SK-N-SH (cell line): ENCODE data around the gene TMEM132D. TPM values are rescaled to one million over a fixed set of nuclear protein-coding genes. Genes with fewer than 3 reads are reported as not detected.

Experiments used
- CTCF ChIA-PET: fragments of 300-600, 350-600 bp; formaldehyde crosslinking; extraction: SDS; loops from one replicate; lab custom pipeline; 2021; lab: Yijun Ruan, JAX
- POLR2A ChIA-PET: fragments of 350-600 bp; sonication (Branson Sonifier 250); formaldehyde crosslinking; extraction: SDS; loops from one replicate; lab custom pipeline; 2020; ENCODE audit warnings: antibody characterized with exemption, inconsistent platforms; lab: Yijun Ruan, JAX
- DNase-seq: peaks from one replicate; pipeline ENCODE4 v3.0.0; 2012
- H2AFZ ChIP-seq: fragments of 200-600 bp; sonication (generic); 2 replicates; pipeline ENCODE4 v1.8.1; 2016; ENCODE audit warnings: antibody characterized with exemption, mild to moderate bottlenecking, low read depth
- H3F3A ChIP-seq: fragments of 200-600 bp; sonication (generic); replicated peaks from 2 replicates; pipeline ENCODE3; 2016; ENCODE audit warnings: antibody characterized with exemption, mild to moderate bottlenecking; ENCODE audit not compliant: insufficient read depth
- H3K27ac ChIP-seq, 2 experiments: fragments of 200-500 bp in 1 of 2; fragments of 200-600 bp in 1 of 2; sonication (Bioruptor generic) in 1 of 2; sonication (generic), shearing (Covaris generic) in 1 of 2; 2 replicates each; pipeline versions ENCODE4 v1.5.1 to v1.6.1; 2014 to 2016; ENCODE audit warnings: low read depth in 2 of 2, inconsistent platforms in 1 of 2, low read length in 1 of 2, mild to moderate bottlenecking in 1 of 2, mixed read lengths in 1 of 2
- H3K27me3 ChIP-seq: fragments of 200-600 bp; sonication (generic), shearing (Covaris generic); 2 replicates; pipeline ENCODE4 v1.6.1; 2016; ENCODE audit warnings: mixed run types; ENCODE audit not compliant: insufficient read depth
- H3K36me3 ChIP-seq, 2 experiments: fragments of 200-500 bp in 1 of 2; fragments of 200-600 bp in 1 of 2; sonication (Bioruptor generic) in 1 of 2; sonication (generic) in 1 of 2; replicated peaks in 1 of 2; 2 replicates each; pipeline versions ENCODE3 to v1.5.1; 2014 to 2016; ENCODE audit warnings: low read length in 1 of 2, mild to moderate bottlenecking in 1 of 2; ENCODE audit not compliant: insufficient read depth in 2 of 2, control insufficient read depth in 1 of 2
- H3K4me1 ChIP-seq, 2 experiments: fragments of 200-500 bp in 1 of 2; fragments of 200-600 bp in 1 of 2; sonication (Bioruptor generic) in 1 of 2; sonication (generic), shearing (Covaris generic) in 1 of 2; 2 replicates each; pipeline versions ENCODE4 v1.5.1 to v1.6.1; 2014 to 2016; ENCODE audit warnings: low read depth in 1 of 2, low read length in 1 of 2, mixed run types in 1 of 2; ENCODE audit not compliant: insufficient read depth in 2 of 2, control insufficient read depth in 1 of 2
- H3K4me2 ChIP-seq: fragments of 200-600 bp; sonication (generic), shearing (Covaris generic); 2 replicates; pipeline ENCODE4 v1.6.1; 2017; ENCODE audit warnings: mixed run types
- H3K4me3 ChIP-seq, 2 experiments: fragments of 200-500 bp in 1 of 2; fragments of 200-600 bp in 1 of 2; sonication (Bioruptor generic) in 1 of 2; sonication (generic), shearing (Covaris generic) in 1 of 2; 2 replicates each; pipeline versions ENCODE4 v1.5.1 to v1.8.1; 2014 to 2016; ENCODE audit warnings: low read depth in 2 of 2, inconsistent platforms in 1 of 2, low read length in 1 of 2, mild to moderate bottlenecking in 1 of 2, mixed read lengths in 1 of 2, moderate library complexity in 1 of 2
- H3K79me2 ChIP-seq: fragments of 200-600 bp; sonication (generic); 2 replicates; pipeline ENCODE4 v1.8.1; 2017; ENCODE audit warnings: mild to moderate bottlenecking; ENCODE audit not compliant: insufficient read depth
- H3K9ac ChIP-seq: fragments of 200-600 bp; sonication (generic); 2 replicates; pipeline ENCODE4 v1.6.1; 2017; ENCODE audit warnings: mixed run types
- H3K9me2 ChIP-seq: fragments of 200-600 bp; sonication (generic); 2 replicates; pipeline ENCODE4 v1.6.1; 2017; ENCODE audit warnings: mixed run types
- H3K9me3 ChIP-seq: fragments of 200-600 bp; sonication (generic); 2 replicates; pipeline ENCODE4 v1.6.1; 2017; ENCODE audit warnings: mixed run types, mild to moderate bottlenecking, moderate library complexity
- H4K20me1 ChIP-seq: fragments of 200-600 bp; sonication (generic); 2 replicates; pipeline ENCODE4 v1.6.1; 2017; ENCODE audit warnings: mild to moderate bottlenecking, mixed run types; ENCODE audit not compliant: insufficient read depth
- FOSL2 ChIP-seq: IDR thresholded peaks from 2 replicates; pipeline ENCODE4 v1.4.0; 2012; ENCODE audit warnings: low read depth, mild to moderate bottlenecking, moderate library complexity, borderline replicate concordance
- GABPA ChIP-seq: IDR thresholded peaks from 2 replicates; pipeline ENCODE4 v1.4.0; 2012; ENCODE audit warnings: low read depth, mild to moderate bottlenecking
- NFIC ChIP-seq: IDR thresholded peaks from 2 replicates; pipeline ENCODE4 v1.4.0; 2012; ENCODE audit warnings: borderline replicate concordance
- NRF1 ChIP-seq: IDR thresholded peaks from 2 replicates; pipeline ENCODE4 v1.6.1; 2012; ENCODE audit warnings: low read depth, mild to moderate bottlenecking, low read length
- POLR2AphosphoS5 ChIP-seq: IDR thresholded peaks from 2 replicates; pipeline ENCODE4 v1.6.1; 2012; ENCODE audit warnings: low read depth, low read length
- RXRA ChIP-seq: IDR thresholded peaks from 2 replicates; pipeline ENCODE4 v1.4.0; 2012; ENCODE audit warnings: low read depth, mild to moderate bottlenecking, borderline replicate concordance
- SIN3A ChIP-seq: IDR thresholded peaks from 2 replicates; pipeline ENCODE4 v1.6.1; 2012; ENCODE audit warnings: low read depth, mild to moderate bottlenecking, low read length, moderate library complexity, borderline replicate concordance
- SMC3 ChIP-seq: IDR thresholded peaks from 2 replicates; pipeline ENCODE4 v1.6.1; 2012; ENCODE audit warnings: low read depth, low read length, improper control_type of control experiment
- TAF1 ChIP-seq: IDR thresholded peaks from 2 replicates; pipeline ENCODE4 v1.6.1; 2012; ENCODE audit warnings: low read depth, mild to moderate bottlenecking, low read length, moderate library complexity, borderline replicate concordance
- TCF12 ChIP-seq: IDR thresholded peaks from 2 replicates; pipeline ENCODE4 v1.4.0; 2012
- WGBS: methylation state at CpG from one replicate; pipeline ENCODE4 v1.1.6; 2017; ENCODE audit warnings: low lambda C conversion rate; 5-methylcytosine and 5-hydroxymethylcytosine counted together
- polyA plus RNA-seq, 3 experiments: library from polyadenylated mRNA; depleted of rRNA; stranded (reverse); fragments of >200 nt; gene quantifications; 2 replicates each; pipeline ENCODE4 v1.2.3, GENCODE V29; 2012
- TF ChIP-seq, protein P1 (sequence below): IDR thresholded peaks from 2 replicates; pipeline ENCODE4 v1.4.0; 2012; ENCODE audit warnings: low read depth, borderline replicate concordance
- TF ChIP-seq, protein P2 (sequence below): fragments of 150-350 bp; IDR thresholded peaks from 2 replicates; pipeline ENCODE4 v1.6.1; 2016; ENCODE audit warnings: mild to moderate bottlenecking, low read depth, low read length

TMEM132D gene
- polyA plus RNA-seq, 1 of the 3 experiments (the other 2 are of a cell fraction) = not detected

DNA sequence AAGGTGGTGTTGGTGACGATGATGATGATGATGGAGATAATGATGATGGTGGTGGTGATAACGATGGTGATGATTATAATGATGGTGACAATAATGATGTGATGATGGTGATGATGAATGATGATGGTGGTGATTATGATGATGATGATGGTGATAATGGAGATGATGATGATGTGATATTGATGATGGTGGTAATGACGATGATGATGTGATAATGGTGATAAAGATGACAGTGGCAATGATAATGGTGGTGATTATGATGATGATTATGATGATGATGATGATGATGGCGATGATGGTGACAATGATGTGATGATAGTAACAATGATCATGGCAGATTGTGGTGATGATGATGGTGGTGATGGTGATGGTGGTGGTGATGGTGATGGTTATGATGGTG lies 532.6 kb downstream of the TMEM132D start:
- no peaks in the 10 kb centered on the region for H3K79me2 ChIP-seq
- H2AFZ ChIP-seq = no peak overlapping the region
- POLR2A ChIA-PET = no interaction called here
- H3F3A ChIP-seq = no peaks in the 10 kb centered on the region
- no peaks in the 10 kb centered on the region for H3K36me3 ChIP-seq
- H3K9me2 ChIP-seq = no peaks in the 10 kb centered on the region
- H3K9ac ChIP-seq = no peak overlapping the region
- H3K4me1 ChIP-seq = no peaks in the 10 kb centered on the region
- 8% methylated on average over 4 of the region's 4 CpGs for WGBS
- no peak overlapping the region for H3K27ac ChIP-seq
- no peaks in the 10 kb centered on the region for H3K27me3 ChIP-seq
- no peak for DNase-seq
- H3K4me2 ChIP-seq = no peak overlapping the region
- no peaks in the 10 kb centered on the region; the same call in 1 of the 2 replicates for H3K9me3 ChIP-seq
- H4K20me1 ChIP-seq = no peaks in the 10 kb centered on the region
- CTCF ChIA-PET = no interaction called here
- no peak overlapping the region for H3K4me3 ChIP-seq
- TF ChIP-seq NRF1 (no peak), GABPA (no peak), TCF12 (no peak), RXRA (no peak), SIN3A (no peak)
- TF ChIP-seq, protein P1, sequence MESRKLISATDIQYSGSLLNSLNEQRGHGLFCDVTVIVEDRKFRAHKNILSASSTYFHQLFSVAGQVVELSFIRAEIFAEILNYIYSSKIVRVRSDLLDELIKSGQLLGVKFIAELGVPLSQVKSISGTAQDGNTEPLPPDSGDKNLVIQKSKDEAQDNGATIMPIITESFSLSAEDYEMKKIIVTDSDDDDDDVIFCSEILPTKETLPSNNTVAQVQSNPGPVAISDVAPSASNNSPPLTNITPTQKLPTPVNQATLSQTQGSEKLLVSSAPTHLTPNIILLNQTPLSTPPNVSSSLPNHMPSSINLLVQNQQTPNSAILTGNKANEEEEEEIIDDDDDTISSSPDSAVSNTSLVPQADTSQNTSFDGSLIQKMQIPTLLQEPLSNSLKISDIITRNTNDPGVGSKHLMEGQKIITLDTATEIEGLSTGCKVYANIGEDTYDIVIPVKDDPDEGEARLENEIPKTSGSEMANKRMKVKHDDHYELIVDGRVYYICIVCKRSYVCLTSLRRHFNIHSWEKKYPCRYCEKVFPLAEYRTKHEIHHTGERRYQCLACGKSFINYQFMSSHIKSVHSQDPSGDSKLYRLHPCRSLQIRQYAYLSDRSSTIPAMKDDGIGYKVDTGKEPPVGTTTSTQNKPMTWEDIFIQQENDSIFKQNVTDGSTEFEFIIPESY = no peak

DNA sequence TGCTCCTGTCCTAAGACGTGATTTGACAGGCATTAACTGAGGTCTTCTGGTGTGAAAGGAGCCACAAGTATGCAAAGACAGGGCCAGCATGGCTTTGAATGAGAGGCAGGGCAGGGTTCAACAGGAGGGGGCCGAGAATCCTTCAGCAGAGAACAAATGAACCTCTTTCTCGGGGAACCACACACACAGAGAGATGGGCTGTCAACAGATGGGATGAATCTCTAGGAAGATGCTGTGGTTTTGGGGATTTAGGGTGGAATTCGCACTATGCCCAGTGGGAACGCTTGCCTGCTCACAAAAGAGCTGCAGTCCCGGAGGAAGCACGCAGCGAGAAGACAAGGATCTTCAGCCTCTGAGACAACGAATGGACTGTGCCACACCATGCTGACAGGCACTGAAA lies 537.2 kb downstream of the TMEM132D start:
- POLR2A ChIA-PET = no interaction called here
- Histone ChIP-seq H3K9ac (no peak overlapping the region), H3K4me2 (no peak overlapping the region), H3K27ac (no peak overlapping the region), H3K79me2 (no peaks in the 10 kb centered on the region), H3K4me3 (no peak overlapping the region), H3K9me3 (no peaks in the 10 kb centered on the region; the same call in 1 of the 2 replicates), H3K36me3 (no peaks in the 10 kb centered on the region), H3K4me1 (no peaks in the 10 kb centered on the region), H3K27me3 (no peaks in the 10 kb centered on the region), H3K9me2 (no peaks in the 10 kb centered on the region), H2AFZ (no peak overlapping the region), H4K20me1 (no peaks in the 10 kb centered on the region), H3F3A (no peaks in the 10 kb centered on the region)
- TF ChIP-seq FOSL2 (no peak), POLR2AphosphoS5 (no peak)
- TF ChIP-seq, protein P2, sequence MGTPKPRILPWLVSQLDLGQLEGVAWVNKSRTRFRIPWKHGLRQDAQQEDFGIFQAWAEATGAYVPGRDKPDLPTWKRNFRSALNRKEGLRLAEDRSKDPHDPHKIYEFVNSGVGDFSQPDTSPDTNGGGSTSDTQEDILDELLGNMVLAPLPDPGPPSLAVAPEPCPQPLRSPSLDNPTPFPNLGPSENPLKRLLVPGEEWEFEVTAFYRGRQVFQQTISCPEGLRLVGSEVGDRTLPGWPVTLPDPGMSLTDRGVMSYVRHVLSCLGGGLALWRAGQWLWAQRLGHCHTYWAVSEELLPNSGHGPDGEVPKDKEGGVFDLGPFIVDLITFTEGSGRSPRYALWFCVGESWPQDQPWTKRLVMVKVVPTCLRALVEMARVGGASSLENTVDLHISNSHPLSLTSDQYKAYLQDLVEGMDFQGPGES = no peak
- CTCF ChIA-PET = no interaction called here
- DNase-seq = no peak
- WGBS = 31% methylated on average over 9 of the region's 9 CpGs

DNA sequence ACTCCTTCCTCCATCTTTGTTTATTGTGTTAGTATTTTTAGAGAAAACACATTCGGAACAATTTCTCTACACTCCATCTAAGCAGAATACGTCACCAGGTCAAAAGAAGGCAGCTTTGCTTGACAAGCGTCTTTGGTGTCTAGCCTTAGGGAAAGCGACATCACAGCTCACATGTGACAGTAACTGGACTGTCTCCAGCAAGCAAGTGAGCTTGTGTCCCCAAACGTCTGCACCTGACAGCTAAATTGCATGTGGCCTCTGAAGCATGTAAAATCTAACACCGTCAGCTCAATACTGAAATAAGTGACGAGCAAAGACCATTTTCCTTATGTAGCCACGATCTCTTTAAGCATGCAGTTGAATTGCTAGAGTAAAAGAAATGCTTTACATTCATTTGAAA lies 540.8 kb downstream of the TMEM132D start:
- Histone ChIP-seq H3K27me3 (no peaks in the 10 kb centered on the region), H3K27ac (no peak overlapping the region), H3K9me2 (no peaks in the 10 kb centered on the region), H3K4me3 (no peak overlapping the region), H3K9me3 (no peaks in the 10 kb centered on the region), H3K9ac (no peak overlapping the region), H3K79me2 (no peaks in the 10 kb centered on the region), H2AFZ (no peak overlapping the region), H3F3A (no peaks in the 10 kb centered on the region), H3K36me3 (no peaks in the 10 kb centered on the region), H3K4me2 (no peak overlapping the region), H3K4me1 (no peaks in the 10 kb centered on the region), H4K20me1 (no peaks in the 10 kb centered on the region)
- TF ChIP-seq NFIC (no peak), SIN3A (no peak), TCF12 (no peak), POLR2AphosphoS5 (no peak), SMC3 (no peak), TAF1 (no peak)
- ChIA-PET CTCF (no interaction called here), POLR2A (no interaction called here)
- WGBS = 19% methylated on average over 8 of the region's 8 CpGs
- no peak for DNase-seq
